C4-2B (cell line): Measurements from ENCODE around the gene CNOT2.

Experiments used
- CTCF ChIP-seq: fragments of 450-650 bp; conservative IDR thresholded peaks from 2 replicates; pipeline ENCODE4 v1.5.1; 2017; ENCODE audit warnings: mild to moderate bottlenecking
- ZFX ChIP-seq: fragments of 450-650 bp; IDR thresholded peaks from 2 replicates; pipeline ENCODE4 v1.6.1; 2017

GRCh38 chr12:70275045-70275444 is 31.8 kb downstream of the CNOT2 start:
- TF ChIP-seq CTCF (no peak), ZFX (no peak)
